Measurements from ENCODE around the gene RPL28. TPM values are rescaled to one million over a fixed set of nuclear protein-coding genes. Genes with fewer than 3 reads are reported as not detected.
A peak's percentile ranks its signal among the peaks of the same experiment; 100 is the strongest.

Gene RPL28
- total RNA-seq, 3 donors from 2014 or later (not counting 1 experiment from before 2014, with no cell fraction given): 1,373 to 1,704 (median 1,679) TPM

- intact Hi-C loops (cut with micrococcal nuclease): no loop called here
- TF ChIP-seq CTCF (IDR thresholded peaks at IDR 0.05): no peak
- peak overlapping the region in 1 of 2 donors; percentile 78 for H3K27ac Mint-ChIP-seq
Observed at GRCh38 chr19:55382522-55383054, 3.1 kb upstream of the RPL28 start.

GRCh38 chr19:55383279-55384130, 2.2 kb upstream of the RPL28 start:
- Mint-ChIP-seq H3K4me1 (peaks cover 47 to 58% of the 10 kb centered on the region in 2 donors), H3K4me3 (peak overlapping the region; percentile 88), H3K27me3 (ENCODE audit: low read depth in 2 of 2) (no peaks in the 10 kb centered on the region), H3K9me3 (no peaks in the 10 kb centered on the region), H3K27ac (peak overlapping the region; percentile 67 to 78), H3K36me3 (no peaks in the 10 kb centered on the region)
- Histone ChIP-seq H3K27ac (ENCODE audit: low read length) (peak overlapping the region; percentile 58), H3K4me1 (ENCODE audit: control insufficient read depth, insufficient read depth, low read length) (peaks cover 44% of the 10 kb centered on the region), H3K27me3 (ENCODE audit: control insufficient read depth, insufficient read depth, low read length) (no peaks in the 10 kb centered on the region), H3K9me3 (ENCODE audit: control insufficient read depth, insufficient read depth, low read length) (no peaks in the 10 kb centered on the region), H3K4me3 (ENCODE audit: low read length) (peak overlapping the region; percentile 37), H3K36me3 (ENCODE audit: control insufficient read depth, insufficient read depth, low read length) (peaks cover 18% of the 10 kb centered on the region)
- ATAC-seq (peak in 2 of 3 donors; percentile 1 to 6), DNase-seq (peak; percentile 47 to 72)
- 3% methylated on average over 88 of the region's 88 CpGs for WGBS (ENCODE audit: insufficient coverage)
- intact Hi-C loops (cut with micrococcal nuclease): loop anchor here (2.0 kb wide), 2 partner anchors 25 to 83 kb away; no protein-coding TSS in a partner anchor
- no peak for TF ChIP-seq CTCF (IDR thresholded peaks at IDR 0.05)

More at GRCh38 chr19:55382522-55383054, 3.1 kb upstream of the RPL28 start:
- Mint-ChIP-seq H3K9me3 (no peaks in the 10 kb centered on the region), H3K36me3 (no peaks in the 10 kb centered on the region), H3K27me3 (ENCODE audit: low read depth in 2 of 2) (no peaks in the 10 kb centered on the region), H3K4me1 (peaks cover 44 to 54% of the 10 kb centered on the region in 2 donors), H3K4me3 (peak overlapping the region; percentile 88)
- Histone ChIP-seq H3K36me3 (ENCODE audit: control insufficient read depth, insufficient read depth, low read length) (peaks cover 9% of the 10 kb centered on the region), H3K27me3 (ENCODE audit: control insufficient read depth, insufficient read depth, low read length) (peaks cover under 1% of the 10 kb centered on the region), H3K27ac (ENCODE audit: low read length) (no peak overlapping the region), H3K4me3 (ENCODE audit: low read length) (no peak overlapping the region), H3K9me3 (ENCODE audit: control insufficient read depth, insufficient read depth, low read length) (no peaks in the 10 kb centered on the region), H3K4me1 (ENCODE audit: control insufficient read depth, insufficient read depth, low read length) (peaks cover 35% of the 10 kb centered on the region)
- 100% methylated on average over 3 of the region's 3 CpGs for WGBS (ENCODE audit: insufficient coverage)
- ATAC-seq (no peak), DNase-seq (no peak)

- DNase-seq (peak in 1 of 2 donors; percentile 54), ATAC-seq (no peak)
- intact Hi-C loops (cut with micrococcal nuclease): loop anchor here (2.0 kb wide), 2 partner anchors 24 to 84 kb away; no protein-coding TSS in a partner anchor
- peak within 1 kb of the TSS; percentile 94 for H3K27ac ChIP-seq (ENCODE audit: low read length)
- WGBS (ENCODE audit: insufficient coverage): 15% methylated on average over 72 of the region's 72 CpGs
- Mint-ChIP-seq H3K4me3 (peak within 1 kb of the TSS; percentile 97), H3K27me3 (ENCODE audit: low read depth in 2 of 2) (no peaks in the 10 kb centered on the region), H3K9me3 (no peaks in the 10 kb centered on the region), H3K27ac (peak within 1 kb of the TSS; percentile 94 to 100), H3K4me1 (peaks cover 49 to 65% of the 10 kb centered on the region in 2 donors), H3K36me3 (no peaks in the 10 kb centered on the region)
- peak within 1 kb of the TSS; percentile 72 for H3K4me3 ChIP-seq (ENCODE audit: low read length)
- no peaks in the 10 kb centered on the region for H3K27me3 ChIP-seq (ENCODE audit: control insufficient read depth, insufficient read depth, low read length)
- no peak for TF ChIP-seq CTCF (IDR thresholded peaks at IDR 0.05)
- no peaks in the 10 kb centered on the region for H3K9me3 ChIP-seq (ENCODE audit: control insufficient read depth, insufficient read depth, low read length)
- H3K4me1 ChIP-seq (ENCODE audit: control insufficient read depth, insufficient read depth, low read length): peaks cover 50% of the 10 kb centered on the region
- H3K36me3 ChIP-seq (ENCODE audit: control insufficient read depth, insufficient read depth, low read length): peaks cover 26% of the 10 kb centered on the region
Observed at GRCh38 chr19:55384131-55384919, 1.4 kb upstream of the RPL28 start, which contains the start of gene TMEM238. Gene TMEM238 (minus strand): TSS chr19:55384292. CDS start chr19:55384259, 33 bp downstream.

Data from natural killer cell (primary cell).